Fibroblast of lung (primary cell): ENCODE data around the gene SH3BP4. TPM values are rescaled to one million over a fixed set of nuclear protein-coding genes. Genes with fewer than 3 reads are reported as not detected.

Source experiments
- DNase-seq, 2 donors: peaks; one replicate each; pipeline versions ENCODE4 v3.0.0 to v3.0.0-alpha.2; 2010; ENCODE audit warnings: low read depth in 2 of 2
- H2AFZ ChIP-seq: 2 replicates; pipeline ENCODE4 v1.5.1; 2012; ENCODE audit warnings: low read length, control low read depth, inconsistent platforms
- H3K27ac ChIP-seq: 2 replicates; pipeline ENCODE4 v1.5.1; 2011; ENCODE audit warnings: low read length, control low read depth; ENCODE audit not compliant: insufficient read depth
- H3K27me3 ChIP-seq: 2 replicates; pipeline ENCODE4 v1.5.1; 2011; ENCODE audit warnings: mild to moderate bottlenecking, low read length; ENCODE audit not compliant: control insufficient read depth, insufficient read depth
- H3K36me3 ChIP-seq: 2 replicates; pipeline ENCODE4 v1.5.1; 2011; ENCODE audit warnings: low read length; ENCODE audit not compliant: control insufficient read depth, insufficient read depth
- H3K4me1 ChIP-seq: 2 replicates; pipeline ENCODE4 v1.5.1; 2011; ENCODE audit warnings: low read length; ENCODE audit not compliant: control insufficient read depth, insufficient read depth; ENCODE audit errors: extremely low read depth
- H3K4me2 ChIP-seq: 2 replicates; pipeline ENCODE4 v1.5.1; 2011; ENCODE audit warnings: low read length, control low read depth; ENCODE audit not compliant: insufficient read depth; ENCODE audit errors: extremely low read depth
- H3K4me3 ChIP-seq, 4 experiments: fragments of 200-600 bp in 1 of 4; sonication (generic) in 1 of 4; replicated peaks in 1 of 4; 2 replicates each; pipeline ENCODE4 v1.5.1; 2011 to 2016; ENCODE audit warnings: low read length in 4 of 4, low read depth in 3 of 4, mild to moderate bottlenecking in 3 of 4, control low read depth in 2 of 4, inconsistent platforms in 1 of 4, mixed read lengths in 1 of 4; ENCODE audit not compliant: insufficient read depth in 1 of 4; ENCODE audit errors: control extremely low read depth in 1 of 4
- H3K79me2 ChIP-seq: 2 replicates; pipeline ENCODE4 v1.5.1; 2012; ENCODE audit warnings: mild to moderate bottlenecking, low read length, inconsistent platforms; ENCODE audit not compliant: control insufficient read depth, insufficient read depth
- H3K9ac ChIP-seq: 2 replicates; pipeline ENCODE4 v1.5.1; 2011; ENCODE audit warnings: mild to moderate bottlenecking, low read length, control low read depth; ENCODE audit not compliant: insufficient read depth
- H3K9me3 ChIP-seq: 2 replicates; pipeline ENCODE4 v1.5.1; 2012; ENCODE audit warnings: low read depth, low read length; ENCODE audit not compliant: control insufficient read depth, insufficient read depth
- H4K20me1 ChIP-seq: 2 replicates; pipeline ENCODE4 v1.5.1; 2011; ENCODE audit warnings: low read length; ENCODE audit not compliant: control insufficient read depth, insufficient read depth; ENCODE audit errors: extremely low read depth
- EZH2 ChIP-seq: IDR thresholded peaks from 2 replicates; pipeline ENCODE4 v1.5.1; 2012; ENCODE audit warnings: low read length, control low read depth, mild to moderate bottlenecking; ENCODE audit errors: missing control alignments
- polyA plus RNA-seq, 2 donors: library from polyadenylated mRNA; depleted of rRNA in 1 of 2; stranded (reverse) in 1 of 2; unstranded in 1 of 2; fragments of >200 nt; gene quantifications; 2 replicates each; pipeline ENCODE4 v1.2.1, GENCODE V29; 2011 to 2012; ENCODE audit warnings: missing spikeins in 1 of 2
- total RNA-seq: library from RNA; depleted of rRNA; stranded (reverse); fragments of >200 nt; gene quantifications from 2 replicates; pipeline ENCODE4 v1.2.1, GENCODE V29; 2014
- TF ChIP-seq, protein P1 (sequence below), 2 donors: IDR thresholded peaks in 1 of 2; conservative IDR thresholded peaks in 1 of 2; 1 replicate in 1 of 2; 2 replicates in 1 of 2; pipeline ENCODE4 v1.5.1; 2011 to 2012; ENCODE audit warnings: low read length in 2 of 2, control low read depth in 1 of 2, inconsistent platforms in 1 of 2, low read depth in 1 of 2, mild to moderate bottlenecking in 1 of 2

Gene SH3BP4
- total and polyA plus RNA-seq, 2 donors (not counting 1 experiment from before 2014, with no cell fraction given): 74.8 to 86.6 TPM

DNA sequence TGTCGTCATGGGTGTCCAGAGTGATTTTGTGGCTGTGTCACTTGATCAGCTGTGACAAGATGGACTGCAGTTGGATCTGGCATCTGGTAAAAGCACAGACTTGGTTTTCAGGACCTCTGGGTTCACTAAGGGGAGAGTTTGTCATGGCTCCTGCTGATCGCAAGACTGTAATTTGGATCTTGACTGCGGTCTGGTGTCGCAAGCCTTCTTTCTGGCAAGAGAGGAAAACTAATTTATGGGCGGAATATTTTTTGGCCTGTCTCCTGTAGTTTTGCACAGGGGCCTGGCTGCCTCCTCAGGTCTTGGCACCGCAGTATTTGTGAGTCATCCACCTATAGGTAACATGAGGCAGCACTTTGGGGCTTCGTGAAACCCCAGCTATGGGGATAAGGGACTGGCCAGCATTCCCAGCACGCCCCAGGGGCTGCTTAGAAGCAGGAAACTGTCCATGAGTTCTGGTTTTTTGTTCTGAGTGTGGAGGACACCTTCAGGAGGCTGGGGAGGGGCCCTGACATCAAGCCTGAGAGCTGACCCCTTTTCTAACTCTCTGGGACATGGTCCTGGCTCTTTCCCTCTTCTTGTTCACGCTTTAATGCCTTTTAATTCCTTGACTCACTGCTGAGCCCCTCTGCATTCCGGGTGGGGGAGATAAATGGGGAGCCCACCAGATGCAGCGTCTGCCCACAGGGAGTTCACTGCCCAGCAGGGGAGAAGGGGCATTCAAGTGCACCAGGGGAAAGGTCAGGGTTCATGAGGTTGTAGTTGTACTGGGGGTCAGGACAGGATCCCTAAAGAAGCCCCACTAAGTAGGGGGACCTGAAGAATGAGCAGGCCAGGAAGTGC, 12.2 kb downstream of the SH3BP4 start:
- Histone ChIP-seq H3K9ac (no peak overlapping the region), H2AFZ (no peak overlapping the region), H4K20me1 (peaks cover 2% of the 10 kb centered on the region), H3K4me2 (peak overlapping the region; percentile 65), H3K27me3 (no peaks in the 10 kb centered on the region), H3K4me3 (peak overlapping the region in 1 of 4 experiments; percentile 27), H3K4me1 (peaks cover 10% of the 10 kb centered on the region), H3K27ac (peak overlapping the region; percentile 58), H3K9me3 (no peaks in the 10 kb centered on the region), H3K79me2 (peaks cover 100% of the 10 kb centered on the region), H3K36me3 (peaks cover 4% of the 10 kb centered on the region)
- TF ChIP-seq, protein P1, sequence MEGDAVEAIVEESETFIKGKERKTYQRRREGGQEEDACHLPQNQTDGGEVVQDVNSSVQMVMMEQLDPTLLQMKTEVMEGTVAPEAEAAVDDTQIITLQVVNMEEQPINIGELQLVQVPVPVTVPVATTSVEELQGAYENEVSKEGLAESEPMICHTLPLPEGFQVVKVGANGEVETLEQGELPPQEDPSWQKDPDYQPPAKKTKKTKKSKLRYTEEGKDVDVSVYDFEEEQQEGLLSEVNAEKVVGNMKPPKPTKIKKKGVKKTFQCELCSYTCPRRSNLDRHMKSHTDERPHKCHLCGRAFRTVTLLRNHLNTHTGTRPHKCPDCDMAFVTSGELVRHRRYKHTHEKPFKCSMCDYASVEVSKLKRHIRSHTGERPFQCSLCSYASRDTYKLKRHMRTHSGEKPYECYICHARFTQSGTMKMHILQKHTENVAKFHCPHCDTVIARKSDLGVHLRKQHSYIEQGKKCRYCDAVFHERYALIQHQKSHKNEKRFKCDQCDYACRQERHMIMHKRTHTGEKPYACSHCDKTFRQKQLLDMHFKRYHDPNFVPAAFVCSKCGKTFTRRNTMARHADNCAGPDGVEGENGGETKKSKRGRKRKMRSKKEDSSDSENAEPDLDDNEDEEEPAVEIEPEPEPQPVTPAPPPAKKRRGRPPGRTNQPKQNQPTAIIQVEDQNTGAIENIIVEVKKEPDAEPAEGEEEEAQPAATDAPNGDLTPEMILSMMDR (conservative IDR thresholded peaks at IDR 0.05 in 1 of 2, IDR thresholded peaks at IDR 0.05 in 1 of 2; ENCODE audit: low read depth in 1 of 2, low read length in 2 of 2): no peak
- no peak for TF ChIP-seq EZH2
- peak; percentile 88 to 97 for DNase-seq

DNA sequence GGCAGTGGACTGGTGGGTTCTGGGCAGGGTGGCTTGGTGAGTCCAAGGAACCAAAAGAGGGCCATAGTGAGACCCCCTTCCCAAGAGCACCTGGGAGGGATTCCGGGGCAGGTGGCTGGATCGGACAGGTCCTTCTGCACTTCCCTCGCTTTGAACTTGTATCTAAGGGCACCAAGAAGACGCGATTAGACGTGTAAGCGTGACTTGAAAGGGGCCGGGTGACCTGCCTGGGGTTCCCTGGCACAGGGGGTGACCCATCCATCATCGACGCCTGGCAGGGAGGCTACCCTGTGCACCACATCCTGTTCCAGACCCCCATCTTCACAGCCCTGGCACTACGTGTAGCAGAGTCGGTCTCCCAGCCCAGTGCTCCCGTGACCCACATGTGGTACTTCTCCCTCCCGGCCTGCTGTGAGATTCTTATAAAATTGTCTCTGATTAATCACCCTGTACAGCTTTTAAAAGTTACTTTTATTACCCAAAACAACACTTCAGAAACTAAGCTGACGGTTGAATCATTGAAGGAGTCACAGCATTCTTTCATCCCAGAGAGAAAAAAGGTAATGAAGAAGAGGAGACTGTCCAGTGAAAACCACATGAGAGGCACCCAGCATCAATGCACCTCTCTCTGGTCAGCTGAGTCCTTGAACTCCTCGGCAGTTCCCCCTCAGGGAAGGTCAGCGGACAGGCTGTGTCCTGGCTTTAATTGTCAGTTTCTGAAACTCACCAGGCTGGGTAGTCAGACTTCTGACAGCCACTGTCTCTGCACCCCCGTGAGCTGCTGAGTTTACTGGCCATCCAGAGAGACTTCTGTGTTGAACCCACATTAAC, 13.0 kb downstream of the SH3BP4 start:
- Histone ChIP-seq H3K27ac (peak overlapping the region; percentile 58), H3K4me3 (no peak overlapping the region), H3K4me2 (no peak overlapping the region), H3K36me3 (peaks cover 9% of the 10 kb centered on the region), H3K9ac (no peak overlapping the region), H3K27me3 (no peaks in the 10 kb centered on the region), H2AFZ (no peak overlapping the region), H3K4me1 (peaks cover 11% of the 10 kb centered on the region), H3K9me3 (no peaks in the 10 kb centered on the region), H3K79me2 (peaks cover 100% of the 10 kb centered on the region), H4K20me1 (peaks cover 2% of the 10 kb centered on the region)
- TF ChIP-seq, protein P1 (conservative IDR thresholded peaks at IDR 0.05 in 1 of 2, IDR thresholded peaks at IDR 0.05 in 1 of 2; ENCODE audit: low read depth in 1 of 2, low read length in 2 of 2): no peak
- no peak for TF ChIP-seq EZH2
- peak in 1 of 2 donors; percentile 66 for DNase-seq

DNA sequence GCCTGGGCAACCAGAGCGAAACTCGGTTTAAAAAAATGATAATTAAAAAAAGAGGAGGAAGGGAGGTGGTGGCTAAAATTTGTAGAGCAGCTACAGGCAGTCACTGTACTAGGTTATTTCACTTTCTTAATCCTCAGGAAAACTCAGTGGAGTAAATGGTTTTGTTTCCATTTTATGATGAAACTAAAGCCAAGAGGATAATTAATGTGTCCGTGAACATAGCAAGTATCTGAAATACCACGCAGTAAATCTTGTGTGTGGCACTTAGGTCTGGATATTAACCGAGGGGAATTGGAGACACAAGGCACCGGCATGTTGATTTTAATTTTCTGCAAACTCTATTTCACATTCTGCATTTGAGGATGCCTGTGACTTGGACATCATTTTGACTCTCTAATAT, 14.5 kb downstream of the SH3BP4 start:
- H2AFZ ChIP-seq: no peak overlapping the region
- H3K9me3 ChIP-seq: no peaks in the 10 kb centered on the region
- H3K79me2 ChIP-seq: peaks cover 100% of the 10 kb centered on the region
- H3K4me3 ChIP-seq: no peak overlapping the region
- H3K27ac ChIP-seq: no peak overlapping the region
- H3K4me2 ChIP-seq: no peak overlapping the region
- TF ChIP-seq, protein P1 (conservative IDR thresholded peaks at IDR 0.05 in 1 of 2, IDR thresholded peaks at IDR 0.05 in 1 of 2; ENCODE audit: low read depth in 1 of 2, low read length in 2 of 2): no peak
- no peak for TF ChIP-seq EZH2
- peaks cover 2% of the 10 kb centered on the region for H4K20me1 ChIP-seq
- H3K4me1 ChIP-seq: peaks cover 16% of the 10 kb centered on the region
- H3K36me3 ChIP-seq: peaks cover 11% of the 10 kb centered on the region
- no peaks in the 10 kb centered on the region for H3K27me3 ChIP-seq
- DNase-seq: no peak
- H3K9ac ChIP-seq: no peak overlapping the region
